Measurements from ENCODE around the gene PACRG.

PACRG gene

GRCh38 chr6:162817196-162817595, 89.4 kb downstream of the PACRG start:
- no peak for DNase-seq (ENCODE audit: low spot score)
- no peak for TF ChIP-seq CTCF (IDR thresholded peaks at IDR 0.05; ENCODE audit: extremely low read depth, insufficient read depth, missing control alignments)
- in situ Hi-C loops (cut with MboI; ENCODE audit: low pct_unique_long_range_greater_than_20kb, low sequenced_read_pairs, unreplicated experiment): no loop called here

- DNase-seq (ENCODE audit: low spot score): no peak
- in situ Hi-C loops (cut with MboI; ENCODE audit: low pct_unique_long_range_greater_than_20kb, low sequenced_read_pairs, unreplicated experiment): no loop called here
- TF ChIP-seq CTCF (IDR thresholded peaks at IDR 0.05; ENCODE audit: extremely low read depth, insufficient read depth, missing control alignments): no peak
Measured at GRCh38 chr6:162819284-162819683, 91.5 kb downstream of the PACRG start.

- in situ Hi-C loops (cut with MboI; ENCODE audit: low pct_unique_long_range_greater_than_20kb, low sequenced_read_pairs, unreplicated experiment): no loop called here
- no peak for TF ChIP-seq CTCF (IDR thresholded peaks at IDR 0.05; ENCODE audit: extremely low read depth, insufficient read depth, missing control alignments)
- DNase-seq (ENCODE audit: low spot score): no peak
Measured at GRCh38 chr6:162821102-162821501, 93.3 kb downstream of the PACRG start.

GRCh38 chr6:162825597-162825996, 97.8 kb downstream of the PACRG start:
- in situ Hi-C loops (cut with MboI; ENCODE audit: low pct_unique_long_range_greater_than_20kb, low sequenced_read_pairs, unreplicated experiment): no loop called here
- DNase-seq (ENCODE audit: low spot score): no peak
- no peak for TF ChIP-seq CTCF (IDR thresholded peaks at IDR 0.05; ENCODE audit: extremely low read depth, insufficient read depth, missing control alignments)

- in situ Hi-C loops (cut with MboI; ENCODE audit: low pct_unique_long_range_greater_than_20kb, low sequenced_read_pairs, unreplicated experiment): no loop called here
- DNase-seq (ENCODE audit: low spot score): no peak
- no peak for TF ChIP-seq CTCF (IDR thresholded peaks at IDR 0.05; ENCODE audit: extremely low read depth, insufficient read depth, missing control alignments)
Measured at GRCh38 chr6:162829013-162829742, 101.4 kb downstream of the PACRG start.

GRCh38 chr6:162833776-162834175, 106.0 kb downstream of the PACRG start:
- no peak for TF ChIP-seq CTCF (IDR thresholded peaks at IDR 0.05; ENCODE audit: extremely low read depth, insufficient read depth, missing control alignments)
- no peak for DNase-seq (ENCODE audit: low spot score)
- in situ Hi-C loops (cut with MboI; ENCODE audit: low pct_unique_long_range_greater_than_20kb, low sequenced_read_pairs, unreplicated experiment): no loop called here

All from GM13977 (cell line).